SU-DHL-6 (cell line): ENCODE results near the gene GNAT3.

Experiments used
- H2AFZ ChIP-seq: fragments of 200-600 bp; sonication (generic); 2 replicates; pipeline ENCODE4 v1.6.1; 2014; ENCODE audit warnings: low read depth, mild to moderate bottlenecking, moderate library complexity, mixed read lengths, antibody characterized with exemption, low read length; ENCODE audit not compliant: severe bottlenecking
- H3F3A ChIP-seq: fragments of 200-600 bp; shearing (Covaris generic); 2 replicates; pipeline ENCODE4 v1.6.0; 2016; ENCODE audit warnings: antibody characterized with exemption, mild to moderate bottlenecking; ENCODE audit not compliant: insufficient read depth
- H3K27ac ChIP-seq: fragments of 200-600 bp; sonication (generic); 2 replicates; pipeline ENCODE4 v1.5.1; 2016; ENCODE audit warnings: low read depth, mild to moderate bottlenecking, low read length, moderate library complexity, mixed read lengths
- H3K27me3 ChIP-seq: fragments of 200-600 bp; sonication (generic), shearing (Covaris generic); 2 replicates; pipeline ENCODE4 v1.6.0; 2014; ENCODE audit warnings: mild to moderate bottlenecking, low read length
- H3K36me3 ChIP-seq: fragments of 200-600 bp; sonication (generic); 2 replicates; pipeline ENCODE4 v1.6.1; 2014; ENCODE audit warnings: mild to moderate bottlenecking, low read length, mixed read lengths
- H3K4me2 ChIP-seq: fragments of 300-600, 200-600 bp; shearing (Covaris generic), sonication (generic); 2 replicates; pipeline ENCODE4 v1.6.0; 2014; ENCODE audit warnings: low read length, low read depth, mild to moderate bottlenecking; ENCODE audit not compliant: poor library complexity, severe bottlenecking
- H3K4me3 ChIP-seq: fragments of 200-600 bp; sonication (generic); 2 replicates; pipeline ENCODE4 v1.5.1; 2014; ENCODE audit warnings: antibody characterized with exemption, low read length, mild to moderate bottlenecking, mixed read lengths; ENCODE audit not compliant: insufficient read depth, poor library complexity, severe bottlenecking
- H3K79me2 ChIP-seq: fragments of 200-600 bp; sonication (generic); 2 replicates; pipeline ENCODE4 v1.6.1; 2014; ENCODE audit warnings: mild to moderate bottlenecking, low read length, moderate library complexity; ENCODE audit not compliant: insufficient read depth
- H3K9ac ChIP-seq: fragments of 200-600 bp; sonication (generic); 2 replicates; pipeline ENCODE4 v1.7.0; 2014; ENCODE audit warnings: mild to moderate bottlenecking, low read length
- H3K9me2 ChIP-seq: fragments of 200-600 bp; sonication (generic); replicated peaks from 2 replicates; pipeline ENCODE4 v1.6.1; 2014; ENCODE audit warnings: low read length; ENCODE audit not compliant: insufficient read depth
- H3K9me3 ChIP-seq: fragments of 200-600 bp; sonication (generic); 2 replicates; pipeline ENCODE4 v1.6.1; 2014; ENCODE audit warnings: low read length, mixed read lengths; ENCODE audit not compliant: insufficient read depth
- H4K20me1 ChIP-seq: fragments of 200-600 bp; sonication (generic); 2 replicates; pipeline ENCODE4 v1.6.1; 2014; ENCODE audit warnings: low read depth, mild to moderate bottlenecking, antibody characterized with exemption, low read length, moderate library complexity, mixed read lengths
- CTCF ChIP-seq: fragments of 200-600 bp; sonication (generic); IDR thresholded peaks from one replicate; pipeline ENCODE4 v1.5.1; 2017; ENCODE audit warnings: antibody characterized with exemption, mild to moderate bottlenecking, low read length, moderate library complexity; ENCODE audit not compliant: insufficient read depth, poor library complexity, severe bottlenecking
- EZH2phosphoT487 ChIP-seq: fragments of 200-600 bp; sonication (generic), shearing (Covaris generic); conservative IDR thresholded peaks from 2 replicates; pipeline ENCODE4 v1.6.1; 2018; ENCODE audit warnings: mild to moderate bottlenecking, antibody characterized with exemption, low read length, moderate library complexity, mixed read lengths

Gene GNAT3

DNA sequence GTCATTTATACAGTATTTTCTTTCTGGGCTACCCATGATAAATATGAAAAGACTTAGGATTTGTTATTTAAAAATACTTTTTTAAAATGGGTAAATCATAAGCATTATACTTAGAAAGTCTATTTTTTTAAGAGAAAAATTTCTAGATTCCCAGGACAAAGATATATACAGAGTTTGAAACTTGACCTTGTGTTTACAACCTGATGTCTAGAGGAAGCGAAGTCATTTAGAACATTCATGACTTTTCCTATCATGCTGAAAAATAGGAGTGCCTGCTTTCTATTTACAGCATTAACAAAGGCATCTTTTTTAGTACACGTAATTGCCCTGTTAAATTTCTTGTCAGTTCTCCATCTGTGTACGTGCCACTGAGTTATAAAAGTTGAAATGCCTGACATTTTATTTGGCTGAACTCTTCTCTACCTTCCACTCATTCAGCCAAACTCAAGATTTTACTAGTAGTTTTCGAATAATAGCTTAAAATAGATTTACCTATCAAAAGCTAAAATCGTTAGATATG is 23.0 kb downstream of the GNAT3 start:
- TF ChIP-seq EZH2phosphoT487: no peak
- no peak for TF ChIP-seq CTCF
- Histone ChIP-seq H3K9me3 (no peaks in the 10 kb centered on the region), H3K27me3 (no peaks in the 10 kb centered on the region), H3K36me3 (no peaks in the 10 kb centered on the region), H3K4me2 (no peak overlapping the region), H3F3A (no peaks in the 10 kb centered on the region), H3K4me3 (no peak overlapping the region), H3K9ac (no peak overlapping the region), H3K9me2 (no peaks in the 10 kb centered on the region), H3K79me2 (no peaks in the 10 kb centered on the region), H4K20me1 (no peaks in the 10 kb centered on the region), H3K27ac (no peak overlapping the region), H2AFZ (no peak overlapping the region)

DNA sequence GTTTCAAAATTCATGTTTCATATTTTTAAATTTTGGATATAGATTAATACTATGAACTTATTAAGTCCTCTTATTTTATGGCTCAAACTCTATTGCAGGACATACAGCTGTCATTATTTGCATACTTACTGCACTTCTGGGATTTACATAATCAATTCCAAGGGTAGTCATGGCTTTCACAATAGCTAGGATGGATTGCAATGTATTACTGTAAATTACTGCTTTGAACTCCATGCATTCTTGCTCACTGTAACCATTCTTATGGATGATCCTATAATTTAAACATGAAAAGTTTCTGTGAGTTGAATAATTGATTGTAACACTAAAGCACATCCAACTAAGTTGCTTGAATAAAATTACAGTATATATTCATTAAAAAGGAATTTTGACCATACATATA is 23.5 kb downstream of the GNAT3 start:
- Histone ChIP-seq H2AFZ (no peak overlapping the region), H3K9me3 (no peaks in the 10 kb centered on the region), H3K9ac (no peak overlapping the region), H3K4me3 (no peak overlapping the region), H3K9me2 (no peaks in the 10 kb centered on the region), H3F3A (no peaks in the 10 kb centered on the region), H3K27ac (no peak overlapping the region), H3K36me3 (no peaks in the 10 kb centered on the region), H4K20me1 (no peaks in the 10 kb centered on the region), H3K79me2 (no peaks in the 10 kb centered on the region), H3K27me3 (no peaks in the 10 kb centered on the region), H3K4me2 (no peak overlapping the region)
- TF ChIP-seq EZH2phosphoT487: no peak
- TF ChIP-seq CTCF: no peak

- H3K9me3 ChIP-seq: no peaks in the 10 kb centered on the region
- no peaks in the 10 kb centered on the region for H3K9me2 ChIP-seq
- TF ChIP-seq EZH2phosphoT487: no peak
- no peak for TF ChIP-seq CTCF
- H3K36me3 ChIP-seq: no peaks in the 10 kb centered on the region
- no peaks in the 10 kb centered on the region for H3F3A ChIP-seq
- no peak overlapping the region for H3K4me2 ChIP-seq
- H4K20me1 ChIP-seq: no peaks in the 10 kb centered on the region
- no peak overlapping the region for H3K4me3 ChIP-seq
- H3K9ac ChIP-seq: no peak overlapping the region
- no peaks in the 10 kb centered on the region for H3K27me3 ChIP-seq
- no peaks in the 10 kb centered on the region for H3K79me2 ChIP-seq
- no peak overlapping the region for H3K27ac ChIP-seq
- H2AFZ ChIP-seq: no peak overlapping the region
Observed at GRCh38 chr7:80485721-80486120, 26.1 kb downstream of the GNAT3 start.
